HCT116 (cell line): ENCODE data around the gene GPC5. TPM values are rescaled to one million over a fixed set of nuclear protein-coding genes. Genes with fewer than 3 reads are reported as not detected.

ENCODE experiments used
- ATAC-seq: fragments of 200-7000 bp; cut with Tn5 transposase; 2 replicates; pipeline ENCODE4 v1.9.1; 2020; ENCODE audit warnings: mild to moderate bottlenecking, moderate library complexity
- BruUV-seq: library from RNA; stranded (reverse); fragments of 400-500 nt; replicated peaks from 2 replicates; lab custom pipeline; 2021; lab: Mats Ljungman, UMichigan
- CTCF ChIA-PET: fragments of 300-600 bp; sonication (Branson Sonifier 250); formaldehyde crosslinking; loops from one replicate; lab custom pipeline; 2021; ENCODE audit warnings: antibody characterized with exemption; lab: Charles Lee
- POLR2A ChIA-PET: fragments of 300-600, 350-600 bp; sonication (Branson Sonifier 250); formaldehyde crosslinking; loops from one replicate; lab custom pipeline; 2021; ENCODE audit warnings: antibody characterized with exemption; lab: Charles Lee
- RAD21 ChIA-PET, 2 experiments: fragments of 300-600 bp; sonication (Branson Sonifier 250); formaldehyde crosslinking; loops; one replicate each; lab custom pipeline; 2023; ENCODE audit warnings: low total read pairs in 2 of 2; ENCODE audit not compliant: uncharacterized antibody in 2 of 2, unreplicated experiment in 2 of 2, low non-redundant PET in 1 of 2; lab: Charles Lee
- DNase-seq: peaks from one replicate; pipeline ENCODE4 v3.0.0-alpha.2; 2010; ENCODE audit warnings: low read depth, low spot score
- H2AFZ ChIP-seq: fragments of 200-600 bp; shearing (Covaris generic), sonication (generic); 2 replicates; pipeline ENCODE4 v1.6.1; 2017; ENCODE audit warnings: low read depth, mixed run types, mixed read lengths, antibody characterized with exemption, low read length; ENCODE audit not compliant: poor library complexity, severe bottlenecking
- H3K27ac ChIP-seq: 2 replicates; pipeline ENCODE4 v1.5.1; 2012; ENCODE audit warnings: low read depth, low read length
- H3K27me3 ChIP-seq: fragments of 200-600 bp; sonication (generic); 2 replicates; pipeline ENCODE4 v1.6.1; 2016; ENCODE audit warnings: mixed run types, low read length, mixed read lengths; ENCODE audit not compliant: insufficient read depth
- H3K36me3 ChIP-seq, 2 experiments: fragments of 200-500 bp in 1 of 2; fragments of 200-600 bp in 1 of 2; sonication (Bioruptor generic) in 1 of 2; sonication (generic) in 1 of 2; 2 replicates each; pipeline versions ENCODE4 v1.5.1 to v1.6.1; 2014 to 2016; ENCODE audit warnings: low read length in 2 of 2, inconsistent platforms in 1 of 2, mixed read lengths in 1 of 2, mixed run types in 1 of 2; ENCODE audit not compliant: insufficient read depth in 2 of 2, control insufficient read depth in 1 of 2
- H3K4me1 ChIP-seq, 2 experiments: fragments of 200-600 bp in 1 of 2; sonication (generic) in 1 of 2; 2 replicates each; pipeline versions ENCODE4 v1.5.1 to v1.6.1; 2012 to 2017; ENCODE audit warnings: low read length in 2 of 2, inconsistent platforms in 1 of 2, mild to moderate bottlenecking in 1 of 2, mixed read lengths in 1 of 2, mixed run types in 1 of 2, moderate library complexity in 1 of 2; ENCODE audit not compliant: insufficient read depth in 2 of 2, control insufficient read depth in 1 of 2
- H3K4me2 ChIP-seq: fragments of 200-600 bp; sonication (generic); 2 replicates; pipeline ENCODE4 v1.6.1; 2017; ENCODE audit warnings: mixed run types, low read length, mixed read lengths
- H3K4me3 ChIP-seq, 2 experiments: fragments of 200-600 bp in 1 of 2; sonication (generic) in 1 of 2; replicated peaks in 1 of 2; 2 replicates each; pipeline ENCODE4 v1.5.1; 2011 to 2016; ENCODE audit warnings: low read length in 2 of 2, control low read depth in 1 of 2, low read depth in 1 of 2, mild to moderate bottlenecking in 1 of 2, mixed read lengths in 1 of 2, mixed run types in 1 of 2
- H3K79me2 ChIP-seq: fragments of 200-600 bp; sonication (generic); 2 replicates; pipeline ENCODE4 v1.6.1; 2017; ENCODE audit warnings: mild to moderate bottlenecking, mixed run types, low read length, moderate library complexity, mixed read lengths; ENCODE audit not compliant: insufficient read depth
- H3K9ac ChIP-seq: fragments of 200-600 bp; sonication (generic); 2 replicates; pipeline ENCODE4 v1.6.1; 2016; ENCODE audit warnings: low read length, mixed read lengths
- H3K9me2 ChIP-seq: fragments of 200-600 bp; sonication (generic), shearing (Covaris generic); 2 replicates; pipeline ENCODE4 v1.6.1; 2017; ENCODE audit warnings: mixed run types, mild to moderate bottlenecking, moderate library complexity; ENCODE audit not compliant: insufficient read depth
- H3K9me3 ChIP-seq, 2 experiments: fragments of 200-500 bp in 1 of 2; fragments of 200-600 bp in 1 of 2; sonication (Bioruptor generic) in 1 of 2; sonication (generic) in 1 of 2; 2 replicates each; pipeline ENCODE4 v1.6.1; 2014 to 2017; ENCODE audit warnings: low read length in 2 of 2, mixed read lengths in 2 of 2, inconsistent platforms in 1 of 2, low read depth in 1 of 2, mild to moderate bottlenecking in 1 of 2, mixed run types in 1 of 2, moderate library complexity in 1 of 2; ENCODE audit not compliant: control insufficient read depth in 1 of 2, insufficient read depth in 1 of 2
- H4K20me1 ChIP-seq: fragments of 200-600 bp; sonication (generic), shearing (Covaris generic); 2 replicates; pipeline ENCODE4 v1.6.1; 2017; ENCODE audit warnings: mixed run types, mild to moderate bottlenecking, moderate library complexity; ENCODE audit not compliant: insufficient read depth
- CBX3 ChIP-seq: IDR thresholded peaks from 2 replicates; pipeline ENCODE4 v1.6.1; 2012; ENCODE audit warnings: low read depth
- CEBPB ChIP-seq: IDR thresholded peaks from 2 replicates; pipeline ENCODE4 v1.6.1; 2012; ENCODE audit warnings: low read depth
- EGR1 ChIP-seq: IDR thresholded peaks from 2 replicates; pipeline ENCODE4 v1.6.1; 2012; ENCODE audit warnings: low read depth
- ELF1 ChIP-seq: IDR thresholded peaks from 2 replicates; pipeline ENCODE4 v1.6.1; 2012; ENCODE audit warnings: low read depth, borderline replicate concordance
- EZH2 ChIP-seq: fragments of 200-600 bp; sonication (generic); IDR thresholded peaks from 2 replicates; pipeline ENCODE4 v1.6.1; 2017; ENCODE audit warnings: antibody characterized with exemption, mixed run types
- EZH2phosphoT487 ChIP-seq: fragments of 200-600 bp; IDR thresholded peaks from 2 replicates; pipeline ENCODE4 v1.6.1; 2018; ENCODE audit warnings: antibody characterized with exemption, borderline replicate concordance
- FOSL1 ChIP-seq: IDR thresholded peaks from 2 replicates; pipeline ENCODE4 v1.6.1; 2012; ENCODE audit warnings: low read depth
- JUND ChIP-seq: IDR thresholded peaks from 2 replicates; pipeline ENCODE4 v1.6.1; 2012
- POLR2AphosphoS5 ChIP-seq: IDR thresholded peaks from 2 replicates; pipeline ENCODE4 v1.6.1; 2011; ENCODE audit warnings: mild to moderate bottlenecking, low read depth, low read length, moderate library complexity
- SIN3A ChIP-seq: IDR thresholded peaks from 2 replicates; pipeline ENCODE4 v1.6.1; 2012; ENCODE audit warnings: low read depth
- SRF ChIP-seq: IDR thresholded peaks from 2 replicates; pipeline ENCODE4 v1.6.1; 2012; ENCODE audit warnings: low read depth
- TCF7L2 ChIP-seq: IDR thresholded peaks from 2 replicates; pipeline ENCODE4 v1.7.0; 2011; ENCODE audit warnings: borderline replicate concordance, inconsistent platforms; ENCODE audit not compliant: insufficient read depth, insufficient read length; ENCODE audit errors: extremely low read depth
- ZFX ChIP-seq: fragments of 450-650 bp; IDR thresholded peaks from 2 replicates; pipeline ENCODE4 v1.6.1; 2017
- intact Hi-C: fragments of 100-400 bp; cut with micrococcal nuclease; formaldehyde crosslinking; loops from 2 replicates; pipeline ENCODE4 v1.10.0; 2022
- total RNA-seq: library from RNA; stranded (reverse); gene quantifications from one replicate; pipeline ENCODE4 v1.2.1, GENCODE V29; 2021; ENCODE audit not compliant: unreplicated experiment
- TF ChIP-seq, protein P1 (sequence below): IDR thresholded peaks from 2 replicates; pipeline ENCODE4 v1.6.1; 2011; ENCODE audit warnings: mild to moderate bottlenecking, low read length, moderate library complexity; ENCODE audit not compliant: insufficient replicate concordance; ENCODE audit errors: extremely low read depth
- TF ChIP-seq, protein P2 (sequence below): IDR thresholded peaks from 2 replicates; pipeline ENCODE4 v1.6.1; 2012

The GPC5 gene
- total RNA-seq, 1 experiment from 2014 or later: not detected

DNA sequence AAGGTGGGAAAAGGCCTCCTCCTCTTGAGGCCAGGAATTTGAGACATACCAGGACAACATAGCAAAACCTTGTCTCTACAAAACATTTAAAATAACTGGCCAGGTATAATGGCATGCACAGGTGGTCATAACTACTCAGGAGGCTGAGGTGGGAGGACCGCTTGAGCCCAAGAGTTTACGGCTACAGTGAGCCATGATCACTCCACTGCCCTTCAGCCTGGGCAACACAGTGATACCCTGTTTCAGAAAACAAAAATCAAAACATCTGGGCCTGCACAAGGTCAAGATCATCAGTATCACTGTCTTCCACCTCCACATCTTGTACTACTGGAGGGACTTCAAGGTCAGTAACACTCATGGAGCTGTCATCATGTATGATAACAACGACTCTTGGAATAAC, 1085.5 kb downstream of the GPC5 start:
- H3K36me3 ChIP-seq: no peaks in the 10 kb centered on the region
- H3K9ac ChIP-seq: no peak overlapping the region
- no peaks in the 10 kb centered on the region for H4K20me1 ChIP-seq
- DNase-seq: no peak
- no TSS peak for BruUV-seq
- H2AFZ ChIP-seq: no peak overlapping the region
- RAD21 ChIA-PET: no interaction called here
- ATAC-seq: no peak
- H3K4me1 ChIP-seq: no peaks in the 10 kb centered on the region
- POLR2A ChIA-PET: no interaction called here
- no peak overlapping the region for H3K4me2 ChIP-seq
- no peaks in the 10 kb centered on the region for H3K9me2 ChIP-seq
- no peaks in the 10 kb centered on the region for H3K79me2 ChIP-seq
- no peaks in the 10 kb centered on the region for H3K27me3 ChIP-seq
- H3K9me3 ChIP-seq: peaks cover 0 to 10% of the 10 kb centered on the region in 2 experiments; a peak in 2 of 4 replicates
- CTCF ChIA-PET: no interaction called here
- TF ChIP-seq CBX3: no peak
- no peak for TF ChIP-seq ELF1
- no peak for TF ChIP-seq SRF
- TF ChIP-seq, protein P1, sequence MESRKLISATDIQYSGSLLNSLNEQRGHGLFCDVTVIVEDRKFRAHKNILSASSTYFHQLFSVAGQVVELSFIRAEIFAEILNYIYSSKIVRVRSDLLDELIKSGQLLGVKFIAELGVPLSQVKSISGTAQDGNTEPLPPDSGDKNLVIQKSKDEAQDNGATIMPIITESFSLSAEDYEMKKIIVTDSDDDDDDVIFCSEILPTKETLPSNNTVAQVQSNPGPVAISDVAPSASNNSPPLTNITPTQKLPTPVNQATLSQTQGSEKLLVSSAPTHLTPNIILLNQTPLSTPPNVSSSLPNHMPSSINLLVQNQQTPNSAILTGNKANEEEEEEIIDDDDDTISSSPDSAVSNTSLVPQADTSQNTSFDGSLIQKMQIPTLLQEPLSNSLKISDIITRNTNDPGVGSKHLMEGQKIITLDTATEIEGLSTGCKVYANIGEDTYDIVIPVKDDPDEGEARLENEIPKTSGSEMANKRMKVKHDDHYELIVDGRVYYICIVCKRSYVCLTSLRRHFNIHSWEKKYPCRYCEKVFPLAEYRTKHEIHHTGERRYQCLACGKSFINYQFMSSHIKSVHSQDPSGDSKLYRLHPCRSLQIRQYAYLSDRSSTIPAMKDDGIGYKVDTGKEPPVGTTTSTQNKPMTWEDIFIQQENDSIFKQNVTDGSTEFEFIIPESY: no peak
- TF ChIP-seq JUND: no peak
- no peak for TF ChIP-seq CEBPB
- no peak for TF ChIP-seq SIN3A
- TF ChIP-seq EZH2phosphoT487: no peak
- no peak for TF ChIP-seq ZFX
- no peak for TF ChIP-seq EGR1
- TF ChIP-seq, protein P2, sequence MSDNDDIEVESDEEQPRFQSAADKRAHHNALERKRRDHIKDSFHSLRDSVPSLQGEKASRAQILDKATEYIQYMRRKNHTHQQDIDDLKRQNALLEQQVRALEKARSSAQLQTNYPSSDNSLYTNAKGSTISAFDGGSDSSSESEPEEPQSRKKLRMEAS: no peak
- no peak for TF ChIP-seq FOSL1
- TF ChIP-seq TCF7L2: no peak
- no peak for TF ChIP-seq EZH2
- TF ChIP-seq POLR2AphosphoS5: no peak
- H3K4me3 ChIP-seq: no peak overlapping the region
- intact Hi-C loops: no loop called here
- no peak overlapping the region for H3K27ac ChIP-seq
